GM12892 (cell line): Measurements from ENCODE around the gene PDIA6.

ENCODE experiments used
- POLR2A ChIP-seq: IDR thresholded peaks from 2 replicates; pipeline ENCODE4 v1.6.1; 2011; ENCODE audit warnings: low read depth, low read length, control low read depth
- POLR2AphosphoS5 ChIP-seq: IDR thresholded peaks from 2 replicates; pipeline ENCODE4 v1.6.1; 2011; ENCODE audit warnings: low read depth, low read length, control low read depth

DNA sequence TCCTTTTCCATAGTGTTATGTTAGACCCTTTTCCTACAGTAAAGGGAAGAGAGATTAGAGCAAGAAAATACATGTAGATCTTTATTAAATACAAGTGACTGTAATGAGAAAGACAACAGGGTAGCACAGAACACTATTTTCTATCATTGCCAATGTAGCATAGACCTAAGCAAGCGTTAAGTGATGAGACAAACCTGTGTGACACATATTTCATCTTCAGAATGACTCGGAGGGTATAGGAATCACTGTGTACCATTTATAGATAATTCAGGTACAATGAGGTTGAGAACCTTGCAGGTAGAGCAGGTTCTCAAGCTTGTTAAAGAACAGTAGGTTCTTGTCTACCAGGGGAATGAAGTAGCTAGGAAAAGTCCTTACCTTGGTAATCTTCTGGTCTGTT, 15.9 kb downstream of the PDIA6 start:
- TF ChIP-seq POLR2AphosphoS5 (no peak), POLR2A (no peak)
